ENCODE results near the gene UPF1. TPM values are rescaled to one million over a fixed set of nuclear protein-coding genes. Genes with fewer than 3 reads are reported as not detected.
A peak's percentile ranks its signal among the peaks of the same experiment; 100 is the strongest.

The UPF1 gene
- total and polyA plus RNA-seq, 2 of the 13 experiments (the other 11 are each of a cell fraction or from before 2014, with no cell fraction given) = 16.9 to 41.8 TPM

GRCh38 chr19:18834644-18834984, 2.9 kb downstream of the UPF1 start:
- H3K36me3 ChIP-seq (replicated peaks in 1 of 2; ENCODE audit: control insufficient read depth in 1 of 2, insufficient read depth in 2 of 2, low read length in 2 of 2) = peaks cover 0 to 27% of the 10 kb centered on the region in 2 experiments; a peak in 3 of 5 replicates
- H2AFZ ChIP-seq (ENCODE audit: low read length) = no peak overlapping the region
- POLR2A ChIA-PET = interaction anchor here (1.1 kb wide), 1 partner anchor 85 kb away, joined by 3 read pairs; the partner anchor contains the start of genes COPE and DDX49
- DNase-seq (ENCODE audit: low spot score) (no peak), ATAC-seq (no peak), FAIRE-seq (no peak)
- BruUV-seq (replicated peaks) = no TSS peak
- H3K9ac ChIP-seq (ENCODE audit: insufficient read depth, low read depth, low read length) = no peak overlapping the region
- intact Hi-C loops (cut with micrococcal nuclease; ENCODE audit: unreplicated experiment) (loop anchor here (5.0 kb wide), 1 partner anchor 37 kb away; no protein-coding TSS in a partner anchor), in situ Hi-C loops (cut with HindIII; ENCODE audit: extremely low pct_ligation_motif_present, low pct_unique_long_range_greater_than_20kb) (no loop called here)
- H3K27me3 ChIP-seq (ENCODE audit: control insufficient read depth in 1 of 2, insufficient read depth in 2 of 2, low read length in 2 of 2) = no peaks in the 10 kb centered on the region; a peak in 1 of 5 replicates
- H3K4me2 ChIP-seq (ENCODE audit: low read depth, low read length) = peak overlapping the region; percentile 95
- H3K9me3 ChIP-seq (ENCODE audit: low read length) = no peaks in the 10 kb centered on the region
- WGBS (ENCODE audit: low lambda C conversion rate) = 82% methylated on average over 4 of the region's 4 CpGs
- peaks cover 50% of the 10 kb centered on the region for H4K20me1 ChIP-seq (ENCODE audit: insufficient read depth, low read length)
- peak overlapping the region; percentile 74 to 80 (median 80); a peak in 5 of 6 replicates for H3K4me3 ChIP-seq (replicated peaks in 1 of 3; ENCODE audit: insufficient read depth in 1 of 3, low read depth in 2 of 3, low read length in 3 of 3)
- TF ChIP-seq ZNF337 (CRISPR knock-in tag; IDR thresholded peaks at IDR 0.05; ENCODE audit: borderline replicate concordance, low read depth) = no peak
- TF ChIP-seq ZBTB20 (CRISPR knock-in tag; IDR thresholded peaks at IDR 0.05; ENCODE audit: borderline replicate concordance, low read depth) = no peak
- TF ChIP-seq ZHX1 (CRISPR knock-in tag; IDR thresholded peaks at IDR 0.05; ENCODE audit: low read depth) = no peak
- no peak for TF ChIP-seq ZKSCAN1 (IDR thresholded peaks at IDR 0.05; ENCODE audit: low read length)
- no peak for TF ChIP-seq POGK (CRISPR knock-in tag; conservative IDR thresholded peaks at IDR 0.05)
- TF ChIP-seq DR1 (CRISPR knock-in tag; IDR thresholded peaks at IDR 0.05) = no peak
- TF ChIP-seq PHF8 (CRISPR knock-in tag; IDR thresholded peaks at IDR 0.05) = no peak
- TF ChIP-seq NR1H2 (CRISPR knock-in tag; IDR thresholded peaks at IDR 0.05; ENCODE audit: borderline replicate concordance, low read depth) = no peak
- TF ChIP-seq ZHX2 (IDR thresholded peaks at IDR 0.05; ENCODE audit: low read depth) = no peak
- no peak for TF ChIP-seq ZHX2 (CRISPR knock-in tag; IDR thresholded peaks at IDR 0.05; ENCODE audit: borderline replicate concordance)
- H3K79me2 ChIP-seq (ENCODE audit: insufficient read depth, low read length) = peaks cover 74% of the 10 kb centered on the region
- H3K4me1 ChIP-seq (ENCODE audit: insufficient read depth, low read length) = peaks cover 71% of the 10 kb centered on the region
- CTCF ChIA-PET (ENCODE audit: low intra/inter-chr PET ratio, low total read pairs) = no interaction called here
- H3K27ac ChIP-seq (ENCODE audit: extremely low read length, insufficient read depth, low read length) = peak overlapping the region; percentile 75

Data from HepG2 (cell line).